ENCODE results near the gene ZNF443.
"Not testable (repeated sequence)": the region's sequence is repeated elsewhere in the genome, so short reads cannot be mapped to it uniquely, and the experiment has no call there.

ZNF443 gene

DNA sequence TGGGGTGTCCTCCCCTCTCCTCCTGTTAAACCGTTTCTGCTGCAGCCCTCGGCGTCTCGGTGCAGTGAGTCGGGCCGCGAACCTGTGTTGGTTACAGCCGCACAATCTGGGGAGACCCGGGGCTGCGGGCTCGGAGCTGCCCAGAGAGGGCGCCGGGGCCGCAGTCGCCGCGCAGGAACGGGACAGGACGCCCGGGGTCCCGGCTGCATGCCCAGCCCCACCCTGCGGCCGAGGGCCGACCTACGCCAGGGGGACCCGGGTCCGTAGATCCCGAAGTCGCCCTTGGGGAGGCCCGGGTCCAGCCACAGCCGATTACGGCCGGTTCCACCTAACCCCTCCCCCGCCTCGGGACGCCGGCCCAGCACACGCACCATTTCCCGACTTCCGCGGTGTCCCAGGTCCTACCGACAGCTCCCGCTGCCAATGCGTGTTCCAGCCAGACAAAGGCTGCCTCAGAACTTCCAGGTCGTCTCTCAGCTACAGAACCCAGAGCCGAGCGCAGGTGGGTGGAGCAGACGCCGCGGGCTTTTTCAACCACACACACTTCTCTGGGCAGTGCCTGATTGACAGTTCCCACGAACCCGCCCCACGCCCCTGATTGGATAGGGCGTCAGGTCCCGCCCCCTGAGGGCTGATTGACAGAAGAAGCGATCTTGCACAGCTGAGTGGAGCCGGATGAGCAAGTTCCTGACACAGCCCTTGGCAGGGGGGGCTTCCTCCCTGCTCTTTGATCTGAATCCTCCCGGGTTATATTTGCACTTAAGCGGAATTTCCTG is at the start of gene ZNF443:
TSS of gene ZNF443 (minus strand) at position 481 of the 776 bp plus-strand sequence. CDS start at position 374, 107 bp downstream.
- peak; percentile 95 for DNase-seq (ENCODE audit: low read depth)

DNA sequence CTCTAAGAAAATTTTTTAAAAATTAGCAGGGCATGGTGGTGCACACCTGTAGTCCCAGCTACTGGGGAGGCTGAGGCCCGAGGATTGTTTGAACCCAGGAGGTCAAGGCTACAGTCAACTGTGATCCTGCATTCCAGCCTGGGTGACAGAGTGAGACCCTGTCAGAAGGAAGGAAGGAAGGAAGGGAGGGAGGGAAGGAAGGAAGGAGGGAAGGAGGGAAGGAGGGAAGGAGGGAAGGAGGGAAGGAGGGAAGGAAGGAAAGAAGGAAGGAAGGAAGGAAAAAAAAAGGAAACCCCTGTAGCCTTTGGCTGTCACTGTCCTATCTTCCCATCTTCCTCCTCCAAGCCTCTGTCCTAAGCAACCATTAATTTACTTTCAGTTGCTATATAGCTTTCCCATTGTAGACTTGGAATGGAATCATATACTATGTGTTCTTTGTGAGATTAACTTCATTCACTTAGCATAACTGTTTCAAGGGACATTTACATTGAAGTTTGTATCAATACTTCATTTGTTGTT is 45.5 kb upstream of the ZNF443 start:
- DNase-seq (ENCODE audit: low read depth) = not testable (repeated sequence)

DNA sequence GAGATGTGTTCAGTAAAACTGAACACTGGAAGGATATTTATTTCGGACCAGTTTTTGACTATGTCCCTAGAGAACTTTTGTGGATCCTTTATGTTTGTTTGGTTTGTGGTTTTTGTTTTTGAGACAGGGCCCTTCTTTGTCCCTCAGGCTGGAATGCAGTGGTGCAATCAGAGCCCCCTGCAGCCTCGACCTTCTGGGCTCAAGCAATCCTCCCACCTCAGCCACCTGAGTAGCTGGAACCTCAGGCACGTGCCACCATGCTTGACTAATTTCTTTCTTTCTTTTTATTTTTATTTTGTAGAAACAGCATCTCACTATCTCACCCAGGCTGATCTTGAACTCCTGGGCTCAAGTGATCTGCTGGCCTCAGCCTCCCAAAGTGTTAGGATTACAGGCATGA is 44.8 kb upstream of the ZNF443 start:
- DNase-seq (ENCODE audit: low read depth) = no peak

DNA sequence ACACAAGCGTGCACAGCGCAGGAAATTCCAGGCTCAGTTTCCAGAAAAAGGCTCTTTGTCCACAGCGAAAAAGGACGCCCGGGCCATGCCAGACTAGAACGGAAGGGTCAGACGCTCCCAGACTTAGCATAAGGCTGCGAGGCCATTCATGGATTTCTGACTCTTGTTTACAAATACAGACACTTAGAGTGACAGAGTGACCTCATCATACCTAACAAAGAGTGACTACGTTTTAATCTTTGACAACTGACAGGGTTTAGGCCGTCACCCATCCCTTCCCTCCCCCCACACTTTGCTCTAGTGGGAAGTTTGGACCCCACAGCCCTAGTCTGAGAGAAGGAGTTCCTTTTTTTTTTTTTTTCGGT is 44.2 kb upstream of the ZNF443 start:
- DNase-seq (ENCODE audit: low read depth) = no peak

DNA sequence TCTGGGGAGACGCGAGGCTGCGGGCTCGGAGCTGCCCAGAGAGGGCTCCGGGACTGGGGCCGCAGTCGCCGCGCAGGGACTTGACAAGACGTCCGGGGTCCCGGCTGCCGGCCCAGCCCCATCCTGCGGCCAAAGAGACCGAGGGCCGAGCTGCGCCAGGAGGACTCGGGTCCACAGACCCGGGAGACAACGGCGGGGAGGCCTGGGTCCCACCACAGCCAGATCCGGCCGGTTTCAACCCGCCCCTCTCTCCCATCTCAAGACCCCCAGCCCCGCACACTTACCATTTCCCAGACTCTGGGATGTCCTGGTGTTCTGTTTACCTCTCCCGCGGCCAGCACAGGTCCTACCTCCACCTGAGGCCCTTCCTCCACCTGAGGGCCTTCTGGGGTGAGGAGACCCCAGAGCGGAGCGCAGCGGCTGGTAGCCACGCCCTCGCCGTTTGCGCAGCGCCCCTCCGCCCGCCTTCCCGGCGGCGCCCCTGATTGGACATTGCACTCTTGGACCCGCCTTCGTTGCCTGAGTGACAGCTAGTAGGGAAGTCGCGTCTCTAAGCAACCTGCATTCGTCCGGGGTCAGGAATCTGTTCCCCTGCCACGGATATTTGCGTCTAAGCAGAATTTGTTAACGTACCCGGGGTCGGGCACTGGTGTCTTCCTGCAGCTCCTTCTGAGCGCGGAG is 43.7 kb upstream of the ZNF443 start, which contains the start of gene ZNF709:
TSS of gene ZNF709 (minus strand) at position 446 of the 681 bp plus-strand sequence. CDS start at position 287, 159 bp downstream.
- peak; percentile 77 for DNase-seq (ENCODE audit: low read depth)

DNA sequence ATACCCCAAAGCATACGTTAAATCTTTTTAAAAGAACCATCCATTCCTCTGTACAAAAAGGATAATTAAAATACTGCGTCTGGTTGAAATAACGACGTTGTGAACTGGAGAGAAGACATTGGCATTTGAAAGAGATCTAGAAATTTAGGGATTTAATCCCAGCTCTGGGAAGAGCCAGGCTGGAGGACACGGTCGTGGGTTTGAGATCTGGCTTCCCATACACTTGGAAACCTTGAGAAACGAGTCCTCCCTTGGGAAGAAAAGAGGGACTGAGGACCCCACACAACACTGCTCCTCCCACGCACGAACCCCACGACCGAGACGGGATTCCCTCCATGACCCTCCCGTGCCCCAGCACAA is 43.2 kb upstream of the ZNF443 start:
- no peak for DNase-seq (ENCODE audit: low read depth)

DNA sequence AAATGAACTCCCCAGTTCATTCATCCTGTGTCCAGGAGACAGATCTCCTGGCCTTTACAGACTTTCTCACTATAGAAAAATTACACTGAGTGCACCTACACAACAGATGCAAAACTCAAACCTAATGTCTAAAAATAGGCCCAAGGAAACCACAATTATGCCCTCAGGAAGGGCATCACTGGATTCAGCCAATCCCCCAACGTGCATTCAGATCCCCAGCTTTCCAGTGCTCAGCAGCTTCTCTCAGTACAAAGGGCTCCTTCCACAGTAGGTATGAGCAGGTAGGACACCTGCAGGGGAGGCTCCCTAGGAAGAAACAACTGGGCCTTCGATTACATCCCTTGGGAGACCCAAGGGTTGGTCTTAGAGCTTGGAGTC is 41.7 kb upstream of the ZNF443 start:
- no peak for DNase-seq (ENCODE audit: low read depth)

DNA sequence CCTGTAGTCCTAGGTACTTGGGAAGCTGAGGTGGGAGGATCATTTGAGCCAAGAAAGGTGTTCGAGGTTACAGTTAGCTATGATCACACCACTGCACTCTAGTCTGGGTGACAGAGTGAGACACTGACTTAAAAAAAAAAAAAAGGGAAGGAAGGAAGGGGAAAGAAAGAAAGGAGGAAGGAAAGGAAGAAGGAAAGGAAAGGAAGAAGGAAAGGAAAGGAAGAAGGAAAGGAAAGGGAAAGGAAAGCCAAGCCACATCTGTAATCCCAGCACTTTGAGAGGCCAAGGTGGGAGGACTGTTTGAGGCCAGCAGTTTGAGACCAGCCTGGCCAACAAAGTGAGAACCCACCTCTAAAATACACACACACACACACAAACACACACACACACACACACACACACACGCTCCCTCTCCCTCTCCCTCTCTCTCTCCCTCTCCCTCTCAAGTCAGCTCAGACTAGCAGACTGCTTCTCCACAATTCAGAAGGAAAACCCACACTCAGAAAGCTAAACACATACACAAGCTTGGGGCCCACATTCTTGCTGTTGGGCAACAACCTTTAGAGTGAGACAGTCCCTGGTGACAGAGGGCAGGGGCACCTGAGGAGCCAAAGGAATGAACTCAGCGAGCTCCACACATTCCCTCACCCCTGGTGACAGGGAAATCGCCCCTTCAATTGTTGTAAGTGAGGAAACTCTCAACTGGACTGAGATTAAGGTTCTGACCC is 41.1 kb upstream of the ZNF443 start:
- no peak for DNase-seq (ENCODE audit: low read depth)

DNA sequence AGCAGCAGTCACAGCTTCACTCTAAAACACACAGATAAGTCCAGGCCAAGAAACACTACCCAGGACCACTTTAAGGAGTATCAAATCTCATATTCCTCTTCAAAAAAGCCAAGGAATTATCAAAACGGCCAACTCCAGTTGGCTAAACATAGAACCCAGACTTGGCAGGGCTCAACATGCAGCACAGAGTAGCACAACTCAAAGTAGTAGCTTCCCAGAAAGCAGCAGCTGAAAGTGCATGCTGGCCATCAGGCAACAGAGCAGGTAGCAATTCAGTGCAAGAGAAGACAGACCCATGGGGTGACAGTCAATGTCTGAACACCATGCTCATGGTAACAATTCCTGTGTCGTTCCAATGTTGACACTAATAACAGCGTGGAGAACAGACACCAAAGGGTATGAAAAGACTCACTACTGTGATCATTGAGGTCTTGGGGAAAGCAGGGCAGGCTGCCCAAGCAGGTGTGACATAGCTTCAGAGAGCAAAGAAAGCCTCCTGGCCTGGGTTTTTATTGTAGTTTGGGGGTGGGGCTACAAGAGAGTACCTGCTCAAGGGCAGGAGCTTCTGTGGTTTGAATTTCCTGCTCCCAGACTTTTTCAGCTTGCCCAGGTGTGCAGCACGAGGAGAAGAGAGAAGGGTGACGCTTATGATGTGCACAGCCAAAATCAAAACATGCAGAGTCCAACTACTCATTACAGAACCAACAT is 37.6 kb upstream of the ZNF443 start:
- DNase-seq (ENCODE audit: low read depth) = no peak

DNA sequence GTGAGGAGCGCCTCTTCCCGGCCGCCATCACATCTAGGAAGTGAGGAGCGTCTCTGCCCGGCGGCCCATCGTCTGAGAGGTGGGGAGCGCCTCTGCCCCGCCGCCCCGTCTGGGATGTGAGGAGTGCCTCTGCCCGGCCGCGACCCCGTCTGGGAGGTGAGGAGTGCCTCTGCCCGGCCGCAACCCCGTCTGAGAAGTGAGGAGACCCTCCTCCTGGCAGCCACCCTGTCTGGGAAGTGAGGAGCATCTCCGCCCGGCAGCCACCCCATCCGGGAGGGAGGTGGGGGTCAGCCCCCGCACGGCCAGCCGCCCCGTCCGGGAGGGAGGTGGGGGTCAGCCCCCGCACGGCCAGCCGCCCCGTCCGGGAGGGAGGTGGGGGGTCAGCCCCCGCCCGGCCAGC is 26.8 kb upstream of the ZNF443 start:
- not testable (repeated sequence) for DNase-seq (ENCODE audit: low read depth)

DNA sequence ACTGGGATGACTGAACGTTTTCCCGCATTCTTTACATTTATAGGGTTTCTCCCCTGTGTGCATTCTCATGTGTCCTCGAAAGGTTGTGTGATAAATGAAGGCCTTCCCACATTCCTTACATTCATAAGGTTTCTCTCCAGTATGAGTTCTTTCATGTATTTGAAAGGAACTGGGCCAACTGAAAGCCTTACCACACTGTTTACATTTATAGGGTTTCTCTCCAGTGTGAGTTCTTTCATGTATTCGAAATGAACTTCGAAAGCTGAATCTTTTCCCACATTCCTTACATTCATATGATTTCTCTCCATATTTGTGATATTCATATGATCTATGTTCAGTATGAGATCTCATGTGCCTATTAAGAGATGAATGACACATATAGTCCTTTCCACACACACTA is 24.4 kb upstream of the ZNF443 start:
- DNase-seq (ENCODE audit: low read depth) = no peak

DNA sequence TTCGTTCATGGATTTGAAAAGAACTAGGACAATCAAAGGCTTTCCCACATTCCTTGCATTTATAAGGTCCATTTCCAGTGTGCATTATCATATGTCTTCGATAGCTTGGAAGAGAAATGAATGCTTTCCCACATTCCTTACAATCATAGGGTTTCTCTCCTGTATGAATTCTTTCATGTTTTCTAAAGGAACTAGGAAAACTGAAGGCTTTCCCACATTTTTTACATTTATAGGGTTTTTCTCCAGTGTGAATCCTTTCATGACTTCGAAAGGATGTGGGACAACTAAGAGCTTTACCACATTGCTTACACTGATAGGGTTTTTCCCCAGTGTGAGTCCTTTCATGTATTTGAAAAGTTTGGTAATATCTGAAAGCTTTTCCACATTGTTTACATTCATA is 23.9 kb upstream of the ZNF443 start:
- no peak for DNase-seq (ENCODE audit: low read depth)

DNA sequence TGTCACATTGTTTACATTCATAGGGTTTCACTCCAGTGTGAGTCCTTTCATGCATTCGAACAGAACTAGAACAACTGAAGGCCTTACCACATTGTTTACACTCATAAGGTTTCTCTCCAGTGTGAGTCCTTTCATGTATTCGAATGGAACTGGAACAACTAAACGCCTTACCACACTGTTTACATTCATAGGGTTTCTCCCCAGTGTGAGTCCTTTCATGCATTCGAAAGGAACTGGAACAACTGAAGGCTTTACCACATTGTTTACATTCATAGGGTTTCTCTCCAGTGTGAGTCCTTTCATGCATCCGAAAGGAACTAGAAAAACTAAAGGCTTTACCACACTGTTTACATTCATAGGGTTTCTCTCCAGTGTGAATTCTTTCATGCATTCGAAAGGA is 23.3 kb upstream of the ZNF443 start:
- not testable (repeated sequence) for DNase-seq (ENCODE audit: low read depth)

DNA sequence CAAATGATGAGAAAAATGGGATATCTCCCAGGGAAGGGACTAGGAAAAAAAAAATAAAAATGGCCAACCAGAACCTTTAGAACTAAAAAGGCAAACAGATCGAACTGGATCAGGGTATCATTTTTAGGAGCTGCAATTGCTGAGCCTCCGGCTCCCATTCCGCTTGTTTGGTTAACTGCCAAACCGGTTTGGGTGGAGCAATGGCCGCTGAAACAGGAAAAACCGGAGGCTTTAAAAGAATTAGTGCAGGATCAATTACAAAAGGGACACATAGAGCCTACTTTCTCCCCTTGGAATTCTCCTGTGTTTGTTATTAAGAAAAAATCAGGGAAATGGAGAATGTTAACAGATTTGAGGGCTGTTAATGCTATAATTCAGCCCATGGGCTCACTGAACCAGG is 12.7 kb upstream of the ZNF443 start:
- DNase-seq (ENCODE audit: low read depth) = no peak

DNA sequence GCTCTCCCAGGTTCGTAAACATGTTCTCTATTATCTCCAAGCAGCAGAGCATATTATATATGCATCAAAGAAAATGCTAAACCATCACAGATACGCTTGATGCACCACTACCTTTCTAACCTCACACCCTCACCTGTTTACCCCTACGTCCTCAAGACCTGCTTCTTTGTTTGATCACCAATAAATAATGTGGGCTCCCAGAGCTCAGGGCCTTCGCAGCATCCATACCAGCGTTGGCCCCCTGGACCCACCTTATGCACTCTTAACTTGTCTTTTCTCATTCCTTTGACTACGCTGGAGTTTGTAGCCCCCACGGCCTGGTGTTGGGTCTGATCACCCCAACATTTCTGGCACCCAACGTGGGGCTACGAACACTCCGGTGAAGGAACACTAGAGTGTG is 10.0 kb upstream of the ZNF443 start:
- DNase-seq (ENCODE audit: low read depth) = no peak

DNA sequence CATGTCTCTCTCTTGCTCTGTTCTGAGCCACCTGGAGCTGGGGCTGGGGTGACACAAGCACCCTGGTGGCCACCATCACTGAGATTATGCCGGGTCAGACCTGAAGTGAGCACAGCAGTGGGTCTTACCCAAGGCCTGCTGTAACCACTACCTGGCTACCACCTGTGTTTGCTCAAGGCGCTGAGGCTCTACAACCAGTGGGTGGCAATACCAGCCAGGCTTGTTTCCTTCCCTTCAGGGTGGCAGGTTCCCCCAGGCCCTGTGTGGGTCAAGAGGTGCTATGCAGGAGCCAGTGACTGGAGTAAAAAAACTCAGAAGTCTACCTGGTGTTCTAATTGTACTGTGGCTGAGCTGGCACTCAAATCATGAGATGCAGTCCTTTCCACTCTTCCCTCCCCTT is 8.0 kb upstream of the ZNF443 start:
- DNase-seq (ENCODE audit: low read depth) = no peak

DNA sequence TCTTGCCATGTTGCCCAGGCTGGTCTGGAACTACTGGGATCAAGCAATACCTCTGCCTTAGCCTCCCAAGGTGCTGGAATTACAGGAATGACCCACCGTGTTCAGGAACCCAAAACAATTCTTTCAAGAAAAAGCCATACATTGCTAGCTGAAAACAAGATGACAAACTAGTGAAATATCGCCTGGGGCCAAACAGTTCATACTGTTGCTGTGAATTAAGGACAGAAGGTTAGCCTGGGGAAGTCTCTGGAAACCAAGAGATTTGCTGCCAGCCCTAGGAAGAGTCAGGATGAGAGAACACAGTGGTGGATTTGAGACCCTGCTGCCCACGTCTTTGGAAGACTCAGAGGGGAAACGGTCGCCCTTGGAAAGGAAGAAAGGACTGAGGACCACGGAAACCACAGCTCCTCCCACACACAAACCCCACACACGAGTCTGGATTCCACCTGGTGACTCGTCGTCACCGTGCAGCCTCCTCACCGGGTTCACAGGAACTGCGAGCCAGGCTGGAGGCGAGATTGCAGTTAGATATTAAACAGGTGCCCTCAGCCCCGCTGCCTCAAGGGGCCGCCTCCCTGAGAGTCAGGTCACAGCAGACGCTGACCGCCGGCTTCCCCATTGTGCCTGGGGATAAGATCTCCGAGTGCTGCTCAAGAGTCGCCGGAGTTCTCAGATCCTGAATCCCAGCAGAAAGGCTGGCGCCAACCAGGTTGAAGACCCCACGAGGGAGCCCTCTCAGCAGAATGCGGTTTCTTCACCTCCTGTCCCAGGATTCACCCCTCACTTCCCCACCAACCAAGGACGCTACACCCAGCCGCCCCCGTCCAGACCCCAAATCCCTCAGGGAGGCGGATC is 908 bp downstream of the ZNF443 start:
- peak; percentile 6 for DNase-seq (ENCODE audit: low read depth)

DNA sequence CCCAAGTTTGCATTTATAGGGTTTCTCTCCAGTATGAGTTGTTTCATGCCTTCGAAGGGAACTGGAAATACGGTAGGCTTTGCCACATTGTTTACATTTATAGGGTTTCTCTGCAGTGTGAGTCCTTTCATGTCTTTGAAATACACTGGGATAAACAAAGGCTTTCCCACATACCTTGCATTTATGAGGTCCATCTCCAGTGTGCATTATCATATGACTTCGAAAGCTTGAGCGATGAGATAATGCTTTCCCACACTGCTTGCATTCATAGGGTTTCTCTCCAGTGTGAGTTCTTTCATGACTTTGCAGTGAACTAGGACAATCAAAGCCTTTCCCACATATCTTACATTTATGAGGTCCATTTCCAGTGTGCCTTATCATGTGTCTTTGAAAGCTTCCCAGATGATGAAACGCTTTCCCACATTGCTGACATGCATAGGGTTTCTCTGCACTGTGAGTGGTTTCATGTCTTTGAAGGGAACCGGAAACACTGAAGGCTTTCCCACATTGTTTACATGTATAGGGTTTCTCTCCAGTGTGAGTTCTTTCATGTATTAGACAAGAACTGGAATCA is 10.0 kb downstream of the ZNF443 start:
- DNase-seq (ENCODE audit: low read depth) = not testable (repeated sequence)

DNA sequence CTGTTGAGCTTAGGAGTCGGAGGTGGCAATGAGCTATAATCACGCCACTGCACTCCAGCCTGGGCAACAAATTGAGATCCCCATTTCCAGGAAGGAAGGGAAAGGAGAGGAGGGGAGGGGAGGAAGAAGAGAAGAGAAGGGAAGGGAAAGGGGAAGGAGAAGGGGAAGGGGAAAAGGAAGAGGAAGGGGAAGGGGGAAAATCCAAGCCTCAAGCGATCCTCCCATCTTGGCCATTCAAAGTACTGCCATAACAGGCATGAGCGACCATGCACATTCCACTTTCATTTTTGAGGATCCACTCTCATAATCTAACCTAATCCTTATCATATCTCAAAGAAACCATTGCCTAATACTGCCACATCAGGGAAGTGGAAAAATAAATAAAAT is 14.9 kb downstream of the ZNF443 start:
- DNase-seq (ENCODE audit: low read depth) = no peak

DNA sequence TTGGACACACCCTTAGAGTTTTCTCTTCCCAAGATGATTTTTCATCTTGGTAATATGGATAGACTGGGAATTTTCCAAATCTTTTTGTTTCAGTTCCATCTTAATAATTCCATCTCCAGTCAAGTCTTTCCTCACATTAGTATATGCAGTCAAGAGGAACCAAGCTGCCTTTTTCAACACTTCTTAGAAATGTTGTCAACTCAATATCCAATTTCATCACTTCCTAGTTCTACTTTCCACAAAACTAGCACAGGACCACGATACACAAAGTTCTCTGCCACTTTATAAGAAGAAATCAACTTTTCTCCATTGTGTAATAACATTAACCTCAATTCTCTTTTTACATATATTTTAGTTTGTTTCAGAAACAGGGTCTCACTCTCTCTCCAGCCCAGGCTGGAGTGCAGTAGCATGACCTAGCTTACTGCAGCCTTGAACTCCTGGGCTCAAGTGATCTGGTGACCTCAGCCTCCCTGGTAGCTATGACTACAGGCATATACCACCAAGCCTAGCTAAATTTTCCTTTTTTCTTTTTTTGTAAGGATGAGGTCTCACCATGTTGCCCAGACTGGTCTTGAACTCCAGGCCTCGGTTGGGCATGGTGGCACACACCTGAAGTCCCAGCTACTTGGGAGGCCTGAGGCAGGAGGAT is 15.5 kb downstream of the ZNF443 start:
- no peak for DNase-seq (ENCODE audit: low read depth)
